SK-N-MC (cell line): Measurements from ENCODE around the gene ISLR.

Experiments
- DNase-seq: peaks from one replicate; pipeline ENCODE4 v3.0.0-alpha.2; 2011; ENCODE audit warnings: low read depth, low spot score
- H3K27ac ChIP-seq: fragments of 200-600 bp; sonication (generic); 2 replicates; pipeline ENCODE4 v1.5.1; 2016; ENCODE audit warnings: mixed run types
- H3K36me3 ChIP-seq: fragments of 200-600 bp; sonication (generic); 2 replicates; pipeline ENCODE4 v1.6.1; 2017; ENCODE audit warnings: antibody characterized with exemption, low read length, mixed read lengths; ENCODE audit not compliant: insufficient read depth
- H3K4me3 ChIP-seq: fragments of 200-600 bp; sonication (generic); 2 replicates; pipeline ENCODE4 v1.5.1; 2016
- H3K9ac ChIP-seq: fragments of 200-600 bp; sonication (generic); 2 replicates; pipeline ENCODE4 v1.8.0; 2017; ENCODE audit warnings: mixed run types, mixed read lengths; ENCODE audit not compliant: insufficient read length
- H3K9me3 ChIP-seq: fragments of 200-600 bp; sonication (generic); 2 replicates; pipeline ENCODE4 v1.6.1; 2017; ENCODE audit warnings: low read depth, mild to moderate bottlenecking, antibody characterized with exemption, low read length, moderate library complexity, mixed read lengths
- EZH2 ChIP-seq: fragments of 200-600 bp; sonication (generic); IDR thresholded peaks from one replicate; pipeline ENCODE4 v1.6.1; 2017; ENCODE audit warnings: antibody characterized with exemption
- FOXP2 ChIP-seq: optimal IDR thresholded peaks from 2 replicates; pipeline ENCODE3; 2011; ENCODE audit warnings: mild to moderate bottlenecking, moderate library complexity; ENCODE audit not compliant: insufficient read depth; ENCODE audit errors: extremely low read length, control extremely low read depth
- POLR2AphosphoS5 ChIP-seq: IDR thresholded peaks from 2 replicates; pipeline ENCODE4 v1.6.1; 2012; ENCODE audit warnings: mild to moderate bottlenecking, low read depth, low read length, borderline replicate concordance

Gene ISLR

DNA sequence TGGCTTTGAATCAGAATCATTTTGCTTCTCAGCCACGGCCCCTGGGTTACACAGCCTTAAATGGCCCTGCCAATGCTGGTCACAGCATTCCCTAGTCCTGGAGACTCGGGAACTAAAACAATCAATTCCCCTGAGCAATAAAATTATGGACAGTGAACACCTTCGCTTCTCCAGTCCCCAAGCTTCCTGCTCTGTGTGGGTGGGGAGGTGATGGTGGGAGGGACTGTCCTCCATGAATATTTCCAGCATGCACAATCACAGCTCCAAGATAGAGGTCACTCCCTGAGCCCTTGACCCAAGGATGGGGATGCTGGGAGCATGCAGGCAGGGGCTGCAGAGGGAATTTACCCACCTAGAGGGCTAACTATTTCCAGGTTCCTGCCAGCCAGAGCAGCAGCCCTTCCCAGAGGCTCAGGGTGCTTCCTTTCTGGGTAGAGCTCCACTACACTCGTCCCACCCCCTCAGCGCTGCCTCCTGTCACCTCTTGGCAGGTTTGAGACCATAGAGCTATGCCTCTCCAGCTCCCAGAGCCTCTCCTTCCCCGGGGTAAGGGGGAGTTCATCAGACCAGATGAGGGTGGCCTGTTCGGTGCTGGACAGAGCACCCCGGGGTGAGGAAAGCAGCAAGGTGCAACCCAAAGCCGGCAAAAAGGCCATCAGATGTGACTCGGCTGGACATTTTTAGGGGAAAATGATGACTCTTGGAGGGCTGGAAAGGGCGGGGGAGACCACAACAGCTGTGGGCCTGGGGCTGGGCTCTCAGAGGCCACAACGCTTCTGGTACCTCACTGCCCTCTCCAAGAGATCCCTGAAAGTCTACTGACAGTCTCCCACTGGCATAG, 48.1 kb downstream of the ISLR start:
- Histone ChIP-seq H3K9ac (peak overlapping the region; percentile 54), H3K27ac (peak overlapping the region; percentile 93), H3K36me3 (no peaks in the 10 kb centered on the region), H3K9me3 (no peaks in the 10 kb centered on the region), H3K4me3 (peak overlapping the region; percentile 71; the same call in 1 of the 2 replicates)
- no peak for DNase-seq
- TF ChIP-seq EZH2, result no peak
- TF ChIP-seq POLR2AphosphoS5, result no peak
- TF ChIP-seq FOXP2, result no peak

DNA sequence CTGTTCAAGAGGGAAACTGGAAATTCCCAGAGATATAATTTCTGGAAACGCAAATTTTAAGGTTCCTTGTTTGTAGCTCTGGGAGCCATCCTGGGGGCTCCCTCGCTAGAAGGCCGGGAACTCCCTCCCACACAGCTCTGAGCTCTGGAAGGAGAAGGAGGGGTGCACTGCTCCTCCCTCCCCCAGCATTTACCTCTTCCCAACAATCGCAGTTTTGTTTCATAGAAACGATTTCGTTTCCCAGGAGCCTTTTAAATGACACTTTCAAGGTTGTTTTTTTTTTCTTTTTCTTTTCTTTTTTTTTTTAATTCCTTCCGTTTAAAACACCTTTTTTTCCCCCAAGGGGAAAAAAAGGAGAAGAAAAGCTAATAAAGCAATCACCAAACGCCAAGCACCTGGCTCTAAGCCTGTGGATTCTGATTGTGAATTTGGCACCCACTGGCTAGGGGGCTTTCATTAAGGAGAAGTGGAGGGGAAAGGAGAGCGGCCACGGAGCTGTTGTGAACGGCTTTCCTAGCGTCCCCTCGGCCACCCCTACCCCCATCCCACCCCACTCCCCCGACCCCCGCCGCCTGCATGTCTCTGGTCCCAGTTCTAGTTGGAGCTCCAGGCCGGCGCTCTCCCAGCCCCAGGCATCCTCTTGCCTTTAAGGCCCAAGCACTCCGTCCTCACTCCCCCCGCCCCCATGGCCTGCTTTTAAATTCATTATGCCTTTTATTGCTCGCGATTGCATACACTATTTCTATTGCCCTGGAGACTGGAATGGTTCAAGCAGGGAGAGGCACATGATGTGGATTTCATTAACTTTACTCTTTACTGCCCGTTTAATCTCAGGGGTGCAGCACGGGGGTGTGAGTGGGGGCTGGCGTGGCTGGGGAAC, 49.0 kb downstream of the ISLR start:
- DNase-seq, result peak; percentile 75
- Histone ChIP-seq H3K27ac (peak overlapping the region; percentile 93), H3K4me3 (peak overlapping the region; percentile 71), H3K9me3 (no peaks in the 10 kb centered on the region), H3K9ac (peak overlapping the region; percentile 68), H3K36me3 (no peaks in the 10 kb centered on the region)
- TF ChIP-seq POLR2AphosphoS5 (no peak), FOXP2 (no peak), EZH2 (no peak)

DNA sequence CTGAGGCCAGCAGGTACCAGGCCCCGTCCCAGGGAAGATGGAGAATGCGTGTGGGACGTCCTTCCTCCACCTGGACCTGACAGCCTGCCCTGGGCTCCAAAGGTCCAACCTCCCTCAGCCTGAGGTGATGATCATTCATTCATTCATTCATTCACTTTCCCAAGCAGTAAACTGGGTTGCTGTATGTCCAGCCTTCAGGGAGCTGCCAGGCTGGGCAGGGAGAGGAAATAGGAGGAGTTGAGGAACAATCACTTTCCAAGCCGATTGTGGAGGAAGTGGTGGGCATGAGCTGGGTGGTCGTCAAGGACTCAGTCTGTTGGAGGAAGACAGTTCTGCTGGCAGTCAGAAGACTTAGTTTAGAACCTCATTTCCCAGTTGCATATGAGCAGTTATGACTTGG, 52.4 kb downstream of the ISLR start:
- TF ChIP-seq POLR2AphosphoS5, result no peak
- TF ChIP-seq EZH2, result no peak
- no peak for TF ChIP-seq FOXP2
- DNase-seq, result no peak
- no peaks in the 10 kb centered on the region for H3K9me3 ChIP-seq
- no peak overlapping the region for H3K4me3 ChIP-seq
- H3K27ac ChIP-seq, result no peak overlapping the region
- H3K9ac ChIP-seq, result no peak overlapping the region
- no peaks in the 10 kb centered on the region for H3K36me3 ChIP-seq
